HTERT RPE-1 (cell line): ENCODE results near the gene SS18L1.

Experiments used
- in situ Hi-C: fragments of 300-500 bp; cut with MboI; formaldehyde crosslinking; loops from 4 replicates; pipeline ENCODE4 v1.14.3; 2020; ENCODE audit warnings: low sequenced_read_pairs

SS18L1 gene

GRCh38 chr20:62168890-62169435, 25.4 kb downstream of the SS18L1 start:
- in situ Hi-C loops = no loop called here

- in situ Hi-C loops = no loop called here
Measured at GRCh38 chr20:62170536-62170935, 27.0 kb downstream of the SS18L1 start.

GRCh38 chr20:62171245-62171644, 27.7 kb downstream of the SS18L1 start:
- in situ Hi-C loops = no loop called here

GRCh38 chr20:62172666-62173065, 29.1 kb downstream of the SS18L1 start:
- in situ Hi-C loops = no loop called here

GRCh38 chr20:62174021-62174804, 30.6 kb downstream of the SS18L1 start:
- in situ Hi-C loops = no loop called here

GRCh38 chr20:62174870-62175624, 31.5 kb downstream of the SS18L1 start:
- in situ Hi-C loops = no loop called here

GRCh38 chr20:62175711-62176110, 32.1 kb downstream of the SS18L1 start:
- in situ Hi-C loops = no loop called here

- in situ Hi-C loops = no loop called here
Measured at GRCh38 chr20:62176866-62177265, 33.3 kb downstream of the SS18L1 start.

GRCh38 chr20:62177307-62177706, 33.7 kb downstream of the SS18L1 start:
- in situ Hi-C loops = no loop called here

GRCh38 chr20:62178316-62179161, 35.0 kb downstream of the SS18L1 start:
- in situ Hi-C loops = no loop called here

GRCh38 chr20:62179162-62179504, 35.6 kb downstream of the SS18L1 start:
- in situ Hi-C loops = no loop called here

- in situ Hi-C loops = no loop called here
Measured at GRCh38 chr20:62181808-62182207, 38.2 kb downstream of the SS18L1 start.

GRCh38 chr20:62182469-62183425, 39.2 kb downstream of the SS18L1 start, which contains the start of gene MTG2:
MTG2 (plus strand) TSS chr20:62183028; CDS start chr20:62193421, 10,393 bp downstream.
- in situ Hi-C loops = no loop called here

- in situ Hi-C loops = no loop called here
Measured at GRCh38 chr20:62183426-62184142, 40.0 kb downstream of the SS18L1 start.

- in situ Hi-C loops = no loop called here
Measured at GRCh38 chr20:62186096-62186426, 42.5 kb downstream of the SS18L1 start.

- in situ Hi-C loops = no loop called here
Measured at GRCh38 chr20:62186887-62187866, 43.6 kb downstream of the SS18L1 start.

- in situ Hi-C loops = no loop called here
Measured at GRCh38 chr20:62190639-62191411, 47.3 kb downstream of the SS18L1 start.
